CD4-positive, CD25-positive, alpha-beta regulatory T cell (primary cell): Measurements from ENCODE around the gene THSD7A. TPM values are rescaled to one million over a fixed set of nuclear protein-coding genes. Genes with fewer than 3 reads are reported as not detected.

Source experiments
- ATAC-seq, 2 donors: fragments of 150-1000 bp; cut with Tn5 transposase; one replicate each; pipeline ENCODE4 v1.10.0; 2021; ENCODE audit warnings: low read depth in 2 of 2, moderate number of reproducible peaks in 2 of 2, moderate library complexity in 1 of 2
- DNase-seq, 3 donors: peaks; one replicate each; pipeline versions ENCODE4 v3.0.0 to v3.0.0-alpha.2; 2012 to 2022; ENCODE audit warnings: mixed read lengths in 1 of 3
- H3K27ac ChIP-seq: one replicate; pipeline ENCODE4 v1.7.0; 2013; ENCODE audit warnings: mild to moderate bottlenecking, low read length; ENCODE audit not compliant: insufficient read depth, poor library complexity, severe bottlenecking
- H3K27me3 ChIP-seq: one replicate; pipeline ENCODE4 v1.7.0; 2013; ENCODE audit warnings: low read length; ENCODE audit not compliant: control insufficient read depth, insufficient read depth
- H3K36me3 ChIP-seq: one replicate; pipeline ENCODE4 v1.7.0; 2013; ENCODE audit warnings: mild to moderate bottlenecking, low read length, moderate library complexity; ENCODE audit not compliant: control insufficient read depth, insufficient read depth
- H3K4me1 ChIP-seq: 2 replicates; pipeline ENCODE4 v1.7.0; 2013; ENCODE audit warnings: mild to moderate bottlenecking, low read length; ENCODE audit not compliant: insufficient read depth, control insufficient read depth, poor library complexity, severe bottlenecking
- H3K4me3 ChIP-seq: one replicate; pipeline ENCODE4 v1.7.0; 2013; ENCODE audit warnings: low read depth, mild to moderate bottlenecking, low read length, moderate library complexity
- H3K9me3 ChIP-seq, 2 experiments: 1 replicate in 1 of 2; 2 replicates in 1 of 2; pipeline ENCODE4 v1.7.0; 2013; ENCODE audit warnings: low read length in 2 of 2, mild to moderate bottlenecking in 1 of 2, moderate library complexity in 1 of 2; ENCODE audit not compliant: control insufficient read depth in 2 of 2
- H3K27ac Mint-ChIP-seq, 3 donors: one replicate each; pipeline ENCODE4 v1.8.0; 2020 to 2022; ENCODE audit warnings: mild to moderate bottlenecking in 3 of 3, mixed read lengths in 3 of 3, moderate library complexity in 2 of 3
- H3K27me3 Mint-ChIP-seq: one replicate; pipeline ENCODE4 v1.8.0; 2022; ENCODE audit warnings: mild to moderate bottlenecking, mixed read lengths
- H3K36me3 Mint-ChIP-seq: one replicate; pipeline ENCODE4 v1.8.0; 2020; ENCODE audit warnings: mixed read lengths
- H3K4me1 Mint-ChIP-seq, 4 donors: one replicate each; pipeline ENCODE4 v1.8.0; 2020 to 2022; ENCODE audit warnings: mixed read lengths in 4 of 4, mild to moderate bottlenecking in 1 of 4
- H3K4me3 Mint-ChIP-seq, 4 donors: one replicate each; pipeline ENCODE4 v1.8.0; 2020 to 2022; ENCODE audit warnings: mild to moderate bottlenecking in 4 of 4, mixed read lengths in 4 of 4, moderate library complexity in 3 of 4
- H3K9me3 Mint-ChIP-seq, 7 donors: one replicate each; pipeline ENCODE4 v1.8.0; 2020 to 2022; ENCODE audit warnings: mixed read lengths in 7 of 7, mild to moderate bottlenecking in 3 of 7, moderate library complexity in 2 of 7
- polyA plus RNA-seq, 4 donors: library from polyadenylated mRNA; unstranded; fragments of 300-500 nt; fragmentation: Illumina TruSeq; gene quantifications; one replicate each; pipeline ENCODE4 v1.2.3, GENCODE V29; 2021
- total RNA-seq: library from RNA; stranded (reverse); gene quantifications from one replicate; pipeline ENCODE4 v1.2.3, GENCODE V29; 2022

THSD7A gene
- total and polyA plus RNA-seq, 5 donors from 2014 or later: 0.02 TPM; not detected in 4

- DNase-seq (peak in 1 of 3 donors; percentile 4), ATAC-seq (no peak)
- H3K9me3 ChIP-seq: no peaks in the 10 kb centered on the region
- H3K4me3 Mint-ChIP-seq: no peak overlapping the region
- H3K27me3 Mint-ChIP-seq: no peaks in the 10 kb centered on the region
- no peaks in the 10 kb centered on the region for H3K4me1 Mint-ChIP-seq
- H3K4me3 ChIP-seq: no peak overlapping the region
- no peaks in the 10 kb centered on the region for H3K36me3 ChIP-seq
- no peak overlapping the region for H3K27ac Mint-ChIP-seq
- no peaks in the 10 kb centered on the region for H3K9me3 Mint-ChIP-seq
- H3K4me1 ChIP-seq: no peaks in the 10 kb centered on the region
- no peak overlapping the region for H3K27ac ChIP-seq
- no peaks in the 10 kb centered on the region for H3K27me3 ChIP-seq
- H3K36me3 Mint-ChIP-seq: no peaks in the 10 kb centered on the region
Observed at GRCh38 chr7:11373546-11374142, 458.4 kb downstream of the THSD7A start.

- Histone ChIP-seq H3K27ac (no peak overlapping the region), H3K27me3 (no peaks in the 10 kb centered on the region), H3K4me1 (no peaks in the 10 kb centered on the region), H3K9me3 (no peaks in the 10 kb centered on the region), H3K4me3 (no peak overlapping the region), H3K36me3 (no peaks in the 10 kb centered on the region)
- H3K27me3 Mint-ChIP-seq: no peaks in the 10 kb centered on the region
- no peak overlapping the region for H3K4me3 Mint-ChIP-seq
- no peaks in the 10 kb centered on the region for H3K4me1 Mint-ChIP-seq
- ATAC-seq: no peak
- H3K36me3 Mint-ChIP-seq: no peaks in the 10 kb centered on the region
- H3K27ac Mint-ChIP-seq: no peak overlapping the region
- no peak for DNase-seq
- peaks cover 0 to 2% (median 0%) of the 10 kb centered on the region in 7 donors for H3K9me3 Mint-ChIP-seq
Observed at GRCh38 chr7:11369696-11370095, 462.3 kb downstream of the THSD7A start.

- Mint-ChIP-seq H3K4me1 (no peaks in the 10 kb centered on the region), H3K27me3 (no peaks in the 10 kb centered on the region)
Observed at GRCh38 chr7:11366118-11366517, 465.9 kb downstream of the THSD7A start.

GRCh38 chr7:11358637-11359036, 473.4 kb downstream of the THSD7A start:
- Mint-ChIP-seq H3K9me3 (peaks cover 0 to 5% (median 2%) of the 10 kb centered on the region in 7 donors), H3K4me3 (no peak overlapping the region), H3K36me3 (no peaks in the 10 kb centered on the region), H3K27ac (no peak overlapping the region), H3K27me3 (no peaks in the 10 kb centered on the region), H3K4me1 (no peaks in the 10 kb centered on the region)
- Histone ChIP-seq H3K4me1 (no peaks in the 10 kb centered on the region), H3K36me3 (no peaks in the 10 kb centered on the region), H3K27ac (no peak overlapping the region), H3K4me3 (no peak overlapping the region), H3K9me3 (no peaks in the 10 kb centered on the region), H3K27me3 (no peaks in the 10 kb centered on the region)
- DNase-seq: no peak
- no peak for ATAC-seq

More at GRCh38 chr7:11366118-11366517, 465.9 kb downstream of the THSD7A start:
- no peak overlapping the region for H3K4me3 ChIP-seq
- DNase-seq (no peak), ATAC-seq (no peak)
- peaks cover 0 to 2% (median 0%) of the 10 kb centered on the region in 7 donors for H3K9me3 Mint-ChIP-seq
- no peak overlapping the region for H3K27ac ChIP-seq
- H3K36me3 ChIP-seq: no peaks in the 10 kb centered on the region
- H3K27me3 ChIP-seq: no peaks in the 10 kb centered on the region
- H3K4me3 Mint-ChIP-seq: no peak overlapping the region
- no peaks in the 10 kb centered on the region for H3K9me3 ChIP-seq
- no peak overlapping the region for H3K27ac Mint-ChIP-seq
- no peaks in the 10 kb centered on the region for H3K4me1 ChIP-seq
- H3K36me3 Mint-ChIP-seq: no peaks in the 10 kb centered on the region

- no peaks in the 10 kb centered on the region for H3K27me3 ChIP-seq
- no peaks in the 10 kb centered on the region for H3K4me1 ChIP-seq
- H3K36me3 ChIP-seq: no peaks in the 10 kb centered on the region
- ATAC-seq: no peak
- Mint-ChIP-seq H3K36me3 (no peaks in the 10 kb centered on the region), H3K27me3 (no peaks in the 10 kb centered on the region), H3K27ac (no peak overlapping the region), H3K4me3 (no peak overlapping the region), H3K4me1 (no peaks in the 10 kb centered on the region), H3K9me3 (peaks cover 0 to 5% (median 0%) of the 10 kb centered on the region in 7 donors)
- no peak overlapping the region for H3K4me3 ChIP-seq
- H3K9me3 ChIP-seq: no peaks in the 10 kb centered on the region
- no peak overlapping the region for H3K27ac ChIP-seq
- DNase-seq: no peak
Observed at GRCh38 chr7:11355399-11356005, 476.5 kb downstream of the THSD7A start.

GRCh38 chr7:11346302-11346701, 485.7 kb downstream of the THSD7A start:
- Histone ChIP-seq H3K27ac (no peak overlapping the region), H3K27me3 (no peaks in the 10 kb centered on the region), H3K4me3 (no peak overlapping the region), H3K4me1 (no peaks in the 10 kb centered on the region), H3K36me3 (no peaks in the 10 kb centered on the region), H3K9me3 (no peaks in the 10 kb centered on the region)
- Mint-ChIP-seq H3K27me3 (peaks cover 7% of the 10 kb centered on the region), H3K4me3 (no peak overlapping the region), H3K36me3 (no peaks in the 10 kb centered on the region), H3K9me3 (no peaks in the 10 kb centered on the region), H3K4me1 (peaks cover 0 to 4% (median under 1%) of the 10 kb centered on the region in 4 donors), H3K27ac (no peak overlapping the region)
- DNase-seq (no peak), ATAC-seq (no peak)

GRCh38 chr7:11345621-11346020, 486.4 kb downstream of the THSD7A start:
- H3K4me1 ChIP-seq: no peaks in the 10 kb centered on the region
- Mint-ChIP-seq H3K27me3 (peaks cover 7% of the 10 kb centered on the region), H3K4me1 (peaks cover 0 to 4% (median under 1%) of the 10 kb centered on the region in 4 donors), H3K36me3 (no peaks in the 10 kb centered on the region), H3K27ac (no peak overlapping the region), H3K9me3 (no peaks in the 10 kb centered on the region), H3K4me3 (no peak overlapping the region)
- no peaks in the 10 kb centered on the region for H3K9me3 ChIP-seq
- ATAC-seq (no peak), DNase-seq (no peak)
- H3K27me3 ChIP-seq: no peaks in the 10 kb centered on the region
- no peak overlapping the region for H3K4me3 ChIP-seq
- H3K27ac ChIP-seq: no peak overlapping the region
- no peaks in the 10 kb centered on the region for H3K36me3 ChIP-seq
